Measurements from ENCODE around the gene SLC16A2.

The SLC16A2 gene

DNA sequence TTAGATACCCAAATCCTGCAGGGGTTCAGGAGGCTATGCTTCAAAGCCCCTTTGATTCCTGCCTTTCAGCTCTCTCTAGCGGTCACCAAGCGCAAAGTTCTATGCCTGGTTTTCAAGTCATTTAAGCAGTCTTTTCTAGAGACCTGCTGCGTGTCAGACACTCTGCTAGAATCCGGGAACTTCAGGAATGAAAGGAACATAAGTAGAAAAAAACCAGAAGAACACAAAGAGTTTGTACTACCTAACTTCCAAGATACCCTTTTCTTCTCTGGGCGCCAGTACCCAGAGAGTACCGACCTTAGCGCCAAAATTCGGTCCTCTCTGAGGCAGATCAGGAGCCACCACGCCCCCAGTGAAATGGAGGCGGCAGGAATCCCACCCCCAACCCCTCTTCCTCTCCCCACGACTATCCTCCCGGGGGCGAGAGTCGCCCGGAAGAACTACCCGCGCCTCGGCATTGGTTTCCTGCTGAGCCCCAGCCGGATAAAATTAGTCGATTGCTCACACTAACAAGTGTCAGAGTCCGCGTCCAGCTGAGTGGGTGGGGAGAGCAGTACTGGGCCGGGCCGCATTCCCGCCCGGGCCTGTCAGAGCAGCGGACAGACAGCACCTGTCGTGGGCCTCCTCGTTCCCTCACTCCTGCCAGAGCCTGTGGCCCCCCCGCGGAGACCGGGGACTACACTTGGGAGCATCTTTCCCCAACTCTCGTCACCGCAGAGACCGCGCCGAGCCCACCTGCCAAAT is 114.3 kb downstream of the SLC16A2 start:
- DNase-seq (ENCODE audit: low read depth, low spot score) = peak; percentile 80

DNA sequence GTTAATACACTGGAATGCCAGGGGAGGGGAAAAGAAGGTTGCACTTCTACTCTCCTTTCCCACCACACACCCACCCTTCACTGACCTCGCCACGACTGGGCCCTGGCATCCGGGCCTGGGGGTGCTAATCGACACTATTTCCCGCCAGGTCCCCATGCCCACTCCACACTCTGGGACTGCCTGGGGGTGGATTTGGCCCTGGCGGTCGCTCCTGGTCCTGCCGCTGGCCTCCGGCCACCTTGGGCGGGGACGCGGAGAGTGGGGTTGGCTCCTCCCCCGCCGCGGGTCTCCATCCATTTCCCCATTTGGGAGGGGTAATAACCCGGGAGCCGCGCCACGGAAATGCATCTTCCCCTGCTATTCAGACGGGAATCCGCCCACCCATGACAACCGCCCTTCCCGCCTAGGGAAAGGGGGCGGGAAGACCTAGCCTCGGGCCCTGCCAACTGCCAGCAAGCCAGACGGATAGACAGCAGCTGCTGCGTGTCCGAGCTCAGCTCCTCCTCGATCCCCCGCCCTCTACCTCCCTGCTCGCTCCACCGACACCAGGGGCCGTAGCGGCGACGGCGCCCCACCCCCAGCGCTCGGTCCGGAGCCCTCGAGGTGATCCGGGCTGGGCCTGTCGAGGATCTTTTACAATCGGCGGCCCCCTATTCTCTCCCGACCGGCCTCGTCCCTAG is 115.0 kb downstream of the SLC16A2 start:
- peak; percentile 90 for DNase-seq (ENCODE audit: low read depth, low spot score)

- DNase-seq (ENCODE audit: low read depth, low spot score) = peak; percentile 90
Measured at GRCh38 chrX:74536832-74537371, 115.6 kb downstream of the SLC16A2 start.

- DNase-seq (ENCODE audit: low read depth, low spot score) = no peak
Measured at GRCh38 chrX:74540635-74541249, 119.4 kb downstream of the SLC16A2 start.

- DNase-seq (ENCODE audit: low read depth, low spot score) = no peak
Measured at GRCh38 chrX:74545880-74546523, 124.7 kb downstream of the SLC16A2 start.

DNA sequence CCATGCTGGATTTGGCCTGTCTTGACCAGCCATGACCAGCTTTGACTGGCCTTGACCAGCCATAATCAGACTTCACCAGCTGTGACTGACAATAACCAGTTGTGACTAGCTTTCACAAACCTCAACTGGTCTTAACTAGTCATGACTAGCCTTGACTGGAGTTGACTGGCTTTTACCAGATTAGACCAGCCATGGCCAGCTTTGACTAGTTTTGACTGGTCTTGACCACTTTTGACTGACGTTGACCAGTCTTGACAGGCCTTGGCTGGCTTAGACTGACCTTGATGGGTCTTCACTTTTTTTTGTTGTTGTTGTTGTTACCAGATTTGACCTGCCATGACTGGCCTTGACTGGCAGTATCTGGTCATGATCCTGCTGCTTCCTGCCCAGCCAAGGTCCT is 125.7 kb downstream of the SLC16A2 start:
- peak; percentile 14 for DNase-seq (ENCODE audit: low read depth, low spot score)

DNA sequence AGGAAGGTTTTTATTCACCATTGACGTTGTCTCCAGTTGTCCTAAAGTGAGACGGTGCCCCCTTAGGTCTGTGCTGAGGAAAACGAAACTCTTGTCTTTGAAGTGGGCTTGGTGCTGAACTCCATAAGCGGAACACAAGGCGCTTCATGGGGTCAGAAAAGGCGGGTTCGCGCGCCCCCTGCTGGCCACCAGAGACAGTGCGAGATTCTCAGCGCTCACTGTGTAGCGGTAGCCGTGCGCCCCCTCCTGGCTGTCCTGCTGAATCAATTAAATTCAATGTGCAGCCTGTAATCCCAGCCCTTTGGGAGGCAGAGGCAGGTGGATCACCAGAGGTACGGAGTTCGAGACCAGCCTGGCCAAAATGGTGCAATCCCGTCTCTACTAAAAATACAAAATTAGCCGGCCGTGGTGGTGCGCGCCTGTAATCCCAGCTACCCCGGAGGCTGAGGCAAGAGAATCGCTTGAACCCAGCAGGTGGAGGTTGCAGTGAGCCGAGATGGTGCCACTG is 129.1 kb downstream of the SLC16A2 start:
- DNase-seq (ENCODE audit: low read depth, low spot score) = peak; percentile 98

- no peak for DNase-seq (ENCODE audit: low read depth, low spot score)
Measured at GRCh38 chrX:74551934-74552333, 130.6 kb downstream of the SLC16A2 start.

- no peak for DNase-seq (ENCODE audit: low read depth, low spot score)
Measured at GRCh38 chrX:74557378-74557777, 136.1 kb downstream of the SLC16A2 start.

DNA sequence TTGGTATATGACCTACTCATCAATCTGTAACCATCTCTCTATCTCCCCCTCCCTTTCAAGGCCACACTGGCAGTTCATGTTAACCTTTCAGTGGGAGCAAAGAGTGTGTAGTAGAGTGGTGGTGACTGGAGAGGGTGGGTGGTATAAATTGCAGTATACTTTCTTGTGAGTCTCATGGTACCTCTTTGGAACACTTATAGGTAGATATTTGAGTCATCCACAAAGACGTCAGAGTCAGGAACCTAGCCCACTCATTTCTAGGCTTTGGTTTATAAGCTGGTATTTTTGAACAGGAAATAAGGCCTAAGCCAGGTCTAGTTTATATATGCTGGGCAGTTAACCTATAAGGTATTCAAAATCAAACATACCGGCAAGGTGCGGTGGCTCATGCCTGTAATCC is 156.8 kb downstream of the SLC16A2 start:
- DNase-seq (ENCODE audit: low read depth, low spot score) = no peak

GRCh38 chrX:74579597-74580198 is 158.4 kb downstream of the SLC16A2 start:
- DNase-seq (ENCODE audit: low read depth, low spot score) = no peak

All from ELF-1 (cell line).